GM18517 (cell line): Measurements from ENCODE around the gene DSG1.
"Not testable (repeated sequence)": the region's sequence is repeated elsewhere in the genome, so short reads cannot be mapped to it uniquely, and the experiment has no call there.

Experiments
- ATAC-seq: cut with Tn5 transposase; IDR thresholded peaks from one replicate; pipeline ENCODE4 v1.9.1; 2021; ENCODE audit warnings: mild to moderate bottlenecking, moderate library complexity; ENCODE audit not compliant: unreplicated experiment

Gene DSG1

GRCh38 chr18:31317860-31318259, at the start of gene DSG1:
Gene DSG1 (plus strand): TSS chr18:31318160. CDS start chr18:31318301, 141 bp downstream.
- no peak for ATAC-seq

DNA sequence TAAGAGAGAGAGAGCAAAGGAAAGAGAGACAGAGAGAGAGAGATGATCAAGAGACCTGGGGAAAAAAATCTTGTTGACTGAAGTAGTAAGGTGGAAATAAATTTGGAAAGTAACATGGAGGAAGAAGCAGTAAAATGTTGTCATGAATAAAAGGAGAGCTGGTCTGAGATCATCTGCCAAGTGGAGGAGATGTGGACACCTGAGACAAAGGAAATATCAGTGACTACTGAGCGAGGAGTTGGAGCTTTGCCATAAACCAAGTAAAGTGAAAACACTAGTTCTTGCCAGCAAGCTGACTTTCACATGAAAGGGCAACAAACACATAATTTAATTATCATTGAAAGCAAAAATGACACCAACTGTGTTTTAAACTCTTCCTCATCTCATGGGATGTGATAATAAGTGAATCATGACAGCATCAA, 49.0 kb upstream of the DSG1 start:
- ATAC-seq = no peak

DNA sequence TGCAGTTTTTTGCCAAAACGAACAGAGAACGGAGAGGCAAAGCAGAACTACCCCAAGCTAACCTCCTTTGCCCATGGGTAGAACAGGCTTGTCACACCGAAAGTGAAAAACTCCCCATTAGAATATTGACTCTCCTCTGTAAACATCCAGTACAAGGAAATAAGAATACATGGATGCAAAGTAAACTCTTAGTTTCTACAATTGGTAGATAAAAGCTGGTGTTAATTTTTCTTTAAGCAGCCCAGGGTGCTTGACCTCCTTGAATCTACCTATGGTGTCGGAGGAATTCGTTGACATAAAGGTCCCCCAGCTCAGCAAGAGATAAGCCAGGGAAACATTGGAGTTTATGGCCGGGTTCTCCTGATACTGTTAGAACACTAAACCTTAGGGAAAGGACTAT, 48.4 kb upstream of the DSG1 start:
- ATAC-seq = no peak

GRCh38 chr18:31270578-31270977, 47.4 kb upstream of the DSG1 start:
- ATAC-seq = no peak

- no peak for ATAC-seq
These were observed 44.0 kb upstream of the DSG1 start for GRCh38 chr18:31273812-31274527.

GRCh38 chr18:31274931-31275330, 43.0 kb upstream of the DSG1 start:
- ATAC-seq = no peak

GRCh38 chr18:31275722-31276463, 42.1 kb upstream of the DSG1 start:
- no peak for ATAC-seq

DNA sequence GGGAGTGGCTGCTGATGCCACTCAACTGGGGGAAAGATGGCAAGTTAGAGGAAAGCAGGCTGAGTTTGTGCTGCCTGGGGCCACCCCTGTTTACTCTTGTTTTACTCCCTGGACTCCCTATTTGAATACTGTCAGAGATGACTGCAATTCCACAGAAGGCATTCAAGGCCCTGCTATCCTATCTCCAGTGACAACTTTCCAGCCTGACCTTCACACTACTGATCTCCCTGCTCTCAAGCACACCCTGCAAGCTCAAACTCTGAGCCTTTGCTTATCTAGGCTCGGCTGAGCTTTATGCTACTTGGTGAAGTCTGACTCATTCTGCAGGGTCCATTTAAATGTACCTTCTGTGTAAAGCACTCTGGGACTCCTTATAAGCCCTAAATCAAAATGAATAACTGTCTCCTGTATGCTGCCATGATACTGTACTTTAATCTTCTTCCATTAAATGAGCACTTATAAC, 39.3 kb upstream of the DSG1 start:
- no peak for ATAC-seq

DNA sequence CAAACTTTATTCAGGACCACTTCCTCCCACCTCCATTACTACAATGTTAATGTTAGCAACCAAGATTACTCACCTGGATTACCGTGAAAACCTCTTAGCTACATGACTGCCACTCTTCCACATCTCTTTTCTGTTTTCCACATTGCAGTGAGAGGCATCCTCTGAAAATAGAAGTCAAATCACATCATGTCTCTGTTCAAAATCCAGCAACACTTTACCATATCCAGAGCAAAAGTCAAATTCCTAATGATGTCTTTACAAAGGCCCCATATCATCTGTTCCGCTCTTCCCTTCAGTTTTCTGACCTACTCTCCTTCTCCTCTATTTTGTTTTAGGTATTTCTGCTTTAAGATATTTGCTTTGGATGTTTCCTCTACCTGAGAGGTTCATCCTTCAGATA, 37.5 kb upstream of the DSG1 start:
- no peak for ATAC-seq

DNA sequence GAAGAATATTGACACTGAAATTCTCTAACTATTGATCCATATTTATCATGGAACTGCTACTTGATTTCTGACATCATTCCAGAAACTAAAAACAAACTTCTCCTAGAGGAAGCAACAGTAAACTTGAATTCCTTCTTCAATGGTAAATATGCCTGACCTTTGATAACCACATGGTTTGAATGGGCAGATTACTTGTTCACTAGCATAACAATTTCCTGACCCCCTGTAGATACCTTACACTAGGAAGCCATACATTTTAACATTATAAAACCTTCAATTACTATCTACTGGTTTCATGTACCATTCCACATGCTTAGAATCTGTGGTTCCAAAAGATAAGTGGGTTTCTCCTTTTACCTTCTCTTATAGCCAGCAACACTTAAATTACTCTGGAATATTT, 36.5 kb upstream of the DSG1 start:
- no peak for ATAC-seq

DNA sequence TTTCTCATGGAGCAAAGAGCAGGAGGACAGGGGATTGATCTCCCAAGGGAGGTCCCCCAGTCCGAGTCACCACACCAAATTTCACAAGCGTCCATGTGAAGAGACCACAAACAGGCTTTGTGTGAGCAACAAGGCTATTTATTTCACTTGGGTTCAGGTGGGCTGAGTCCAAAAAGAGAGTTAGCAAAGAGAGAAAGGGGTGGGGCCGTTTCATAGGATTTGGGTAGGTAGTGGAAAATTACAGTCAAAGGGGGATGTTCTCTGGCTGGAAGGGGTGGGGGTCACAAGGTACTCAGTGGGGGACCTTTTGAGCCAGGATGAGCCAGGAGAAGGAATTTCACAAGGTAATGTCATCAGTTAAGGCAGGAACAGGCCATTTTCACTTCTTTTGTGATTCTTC, 28.5 kb upstream of the DSG1 start:
- not testable (repeated sequence) for ATAC-seq

GRCh38 chr18:31291688-31292087, 26.3 kb upstream of the DSG1 start:
- ATAC-seq = no peak

- no peak for ATAC-seq
These were observed 23.7 kb upstream of the DSG1 start for GRCh38 chr18:31294199-31294747.

GRCh38 chr18:31297248-31297647, 20.7 kb upstream of the DSG1 start:
- no peak for ATAC-seq

- ATAC-seq = no peak
These were observed 16.7 kb upstream of the DSG1 start for GRCh38 chr18:31301201-31301655.

GRCh38 chr18:31302991-31303390, 15.0 kb upstream of the DSG1 start:
- no peak for ATAC-seq

DNA sequence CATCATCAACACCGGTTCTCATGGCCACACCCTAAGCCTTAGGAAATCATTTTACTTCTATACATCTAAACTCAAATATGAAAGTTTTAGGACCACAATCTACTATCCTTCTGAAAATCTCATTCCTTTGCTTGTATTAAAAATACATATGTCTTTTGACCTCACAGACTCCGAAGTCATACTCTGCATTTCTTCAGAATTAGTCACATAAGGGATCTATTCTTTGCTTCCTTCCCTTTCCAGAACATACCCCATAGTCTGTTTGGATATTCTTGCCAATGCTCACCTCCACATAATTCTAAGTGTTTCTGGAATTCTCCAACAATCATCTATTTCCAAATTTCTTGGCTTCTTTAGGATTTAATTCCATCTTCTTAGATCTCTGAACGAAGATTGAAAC, 14.2 kb upstream of the DSG1 start:
- no peak for ATAC-seq

GRCh38 chr18:31309115-31309514, 8.8 kb upstream of the DSG1 start:
- ATAC-seq = no peak

DNA sequence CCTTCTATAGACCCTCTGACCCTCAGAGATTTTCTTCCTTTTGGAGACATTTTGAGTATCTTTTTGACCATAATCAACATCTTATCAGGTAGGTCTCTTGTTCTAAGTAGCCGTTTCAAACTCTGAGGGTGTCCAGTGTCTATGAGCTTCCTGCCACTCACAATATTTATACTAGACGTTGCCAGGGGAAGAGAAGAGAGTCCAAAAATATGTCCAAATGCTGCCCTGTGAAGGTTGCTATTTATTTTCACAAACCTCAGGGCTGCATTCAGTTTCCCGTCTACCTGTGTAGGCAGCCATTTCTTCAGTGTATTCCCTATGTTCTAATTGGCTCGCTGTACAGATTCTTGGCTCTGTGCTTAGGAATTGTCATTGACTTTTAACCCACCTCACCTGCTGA, 986 bp upstream of the DSG1 start:
- ATAC-seq = no peak

DNA sequence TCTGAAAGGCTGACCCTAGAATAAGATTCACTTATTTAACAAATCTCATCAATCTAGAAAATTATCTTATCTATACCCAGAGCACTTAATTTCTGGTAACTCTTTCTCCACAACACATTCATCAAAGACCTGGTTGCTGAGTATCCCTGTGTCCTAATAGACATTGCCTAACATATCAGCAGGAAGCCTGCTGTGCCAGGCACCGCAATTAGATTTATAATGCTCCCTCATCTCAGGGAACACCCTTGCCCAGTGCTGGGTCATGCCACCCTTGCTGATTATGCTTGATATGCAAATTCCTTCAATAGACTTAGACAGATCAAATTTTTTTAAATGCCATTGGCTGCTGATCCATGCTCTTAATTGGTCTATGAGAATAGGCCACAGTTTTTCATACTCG, 3.8 kb downstream of the DSG1 start:
- ATAC-seq = no peak

GRCh38 chr18:31325051-31325450, 7.1 kb downstream of the DSG1 start:
- no peak for ATAC-seq
